K562 (cell line): Measurements from ENCODE around the gene EFHC2. TPM values are rescaled to one million over a fixed set of nuclear protein-coding genes. Genes with fewer than 3 reads are reported as not detected.

Experiments
- ATAC-seq: fragments of 200-7000 bp; cut with Tn5 transposase; 3 replicates; pipeline ENCODE4 v1.9.1; 2020; ENCODE audit warnings: moderate library complexity
- BruUV-seq: library from RNA; stranded (reverse); fragments of 400-500 nt; replicated peaks from 2 replicates; lab custom pipeline; 2021; lab: Mats Ljungman, UMichigan
- CTCF ChIA-PET: fragments of 300-600 bp; formaldehyde crosslinking; extraction: SDS; loops from one replicate; lab custom pipeline; 2021; ENCODE audit warnings: low intra/inter-chr PET ratio; lab: Yijun Ruan, JAX
- POLR2A ChIA-PET: fragments of 300-600, 350-650 bp; sonication (Branson Sonifier 250); formaldehyde crosslinking; extraction: SDS; loops from one replicate; lab custom pipeline; 2021; ENCODE audit warnings: antibody characterized with exemption, inconsistent platforms; lab: Yijun Ruan, JAX
- DNase-seq, 4 experiments: peaks; one replicate each; pipeline versions ENCODE4 v3.0.0 to v3.0.0-alpha.2; 2011 to 2018; ENCODE audit warnings: low spot score in 3 of 4, mixed read lengths in 3 of 4; ENCODE audit errors: extremely low read depth in 1 of 4
- FAIRE-seq: peaks from 2 replicates; lab custom pipeline; 2011; peaks lifted over from hg19 to GRCh38; lab: Jason Lieb, UNC
- H2AFZ ChIP-seq: 2 replicates; pipeline ENCODE4 v1.6.0; 2011; ENCODE audit warnings: low read depth, low read length, control low read depth, inconsistent platforms
- H3K27ac ChIP-seq: fragments of 200-600 bp; 3 replicates; pipeline ENCODE4 v1.8.0; 2011; ENCODE audit warnings: low read depth, mild to moderate bottlenecking, control low read depth, inconsistent platforms, low read length, moderate library complexity, mixed read lengths; ENCODE audit errors: extremely low read depth
- H3K27me3 ChIP-seq, 2 experiments: fragments of 300-600 bp in 1 of 2; 2 replicates in 1 of 2; 3 replicates in 1 of 2; pipeline versions ENCODE4 v1.6.0 to v1.8.0; 2011; ENCODE audit warnings: inconsistent platforms in 2 of 2, low read length in 2 of 2, mild to moderate bottlenecking in 1 of 2, mixed read lengths in 1 of 2, moderate library complexity in 1 of 2; ENCODE audit not compliant: control insufficient read depth in 2 of 2, insufficient read depth in 2 of 2
- H3K36me3 ChIP-seq: fragments of 300-600 bp; 3 replicates; pipeline ENCODE4 v1.8.0; 2011; ENCODE audit warnings: mild to moderate bottlenecking, low read length, inconsistent platforms; ENCODE audit not compliant: control insufficient read depth, insufficient read depth
- H3K4me1 ChIP-seq, 2 experiments: fragments of 200-600 bp in 1 of 2; replicated peaks in 1 of 2; 2 replicates in 1 of 2; 3 replicates in 1 of 2; pipeline versions ENCODE4 v1.5.1 to v1.8.0; 2011; ENCODE audit warnings: inconsistent platforms in 2 of 2, low read length in 2 of 2, mild to moderate bottlenecking in 1 of 2, mixed read lengths in 1 of 2, moderate library complexity in 1 of 2; ENCODE audit not compliant: control insufficient read depth in 2 of 2, insufficient read depth in 2 of 2
- H3K4me2 ChIP-seq: 2 replicates; pipeline ENCODE4 v1.6.1; 2011; ENCODE audit warnings: low read length, control low read depth, inconsistent platforms, mixed read lengths; ENCODE audit not compliant: insufficient read depth
- H3K4me3 ChIP-seq: fragments of 200-600 bp; sonication (generic), shearing (Covaris generic); 2 replicates; pipeline ENCODE4 v1.5.1; 2016; ENCODE audit warnings: control low read depth, inconsistent platforms
- H3K79me2 ChIP-seq: fragments of 200-600 bp; 3 replicates; pipeline ENCODE4 v1.8.0; 2011; ENCODE audit warnings: low read length, inconsistent platforms; ENCODE audit not compliant: control insufficient read depth, insufficient read depth
- H3K9ac ChIP-seq, 2 experiments: 2 replicates each; pipeline versions ENCODE4 v1.6.0 to v1.6.1; 2011; ENCODE audit warnings: low read depth in 2 of 2, low read length in 2 of 2, control low read depth in 1 of 2, inconsistent platforms in 1 of 2, mild to moderate bottlenecking in 1 of 2, mixed read lengths in 1 of 2; ENCODE audit not compliant: insufficient read depth in 1 of 2
- H3K9me1 ChIP-seq: one replicate; pipeline ENCODE4 v1.6.0; 2011; ENCODE audit warnings: inconsistent platforms, mild to moderate bottlenecking, low read length, moderate library complexity; ENCODE audit not compliant: control insufficient read depth, insufficient read depth
- H3K9me3 ChIP-seq: replicated peaks from 2 replicates; pipeline ENCODE4 v1.5.1; 2011; ENCODE audit warnings: low read depth, low read length, inconsistent platforms; ENCODE audit not compliant: control insufficient read depth, insufficient read depth
- H4K20me1 ChIP-seq: replicated peaks from 2 replicates; pipeline ENCODE4 v1.6.1; 2011; ENCODE audit warnings: low read length, inconsistent platforms, mixed read lengths; ENCODE audit not compliant: control insufficient read depth, insufficient read depth
- HOXB6 ChIP-seq: fragments of 250-450 bp; sonication (Bioruptor Pico); IDR thresholded peaks from 2 replicates; pipeline ENCODE4 v1.5.1; 2022; ENCODE audit warnings: mild to moderate bottlenecking, borderline replicate concordance
- MAZ ChIP-seq, 2 experiments: fragments of 450-650 bp in 1 of 2; sonication (generic) in 1 of 2; formaldehyde crosslinking; IDR thresholded peaks in 1 of 2; conservative IDR thresholded peaks in 1 of 2; 2 replicates each; pipeline versions ENCODE4 v1.4.0 to v1.5.0; 2020; ENCODE audit warnings: mild to moderate bottlenecking in 1 of 2, missing genetic modification reagents in 1 of 2
- POLR3A ChIP-seq: IDR thresholded peaks from 2 replicates; pipeline ENCODE4 v1.6.1; 2011; ENCODE audit warnings: borderline replicate concordance, mild to moderate bottlenecking, moderate library complexity; ENCODE audit not compliant: insufficient read length, insufficient read depth; ENCODE audit errors: extremely low read depth
- PYGO2 ChIP-seq: fragments of 450-650 bp; IDR thresholded peaks from 2 replicates; pipeline ENCODE4 v1.6.1; 2016; ENCODE audit warnings: mild to moderate bottlenecking, missing genetic modification characterization, moderate library complexity, missing compliant biosample characterization
- RNF2 ChIP-seq: sonication (generic); IDR thresholded peaks from 2 replicates; pipeline ENCODE4 v1.6.1; 2016
- TRIM24 ChIP-seq, 2 experiments: fragments of 450-650 bp; IDR thresholded peaks; 2 replicates each; pipeline ENCODE4 v1.6.1; 2016
- YBX1 ChIP-seq: fragments of 450-650 bp; IDR thresholded peaks from 2 replicates; pipeline ENCODE4 v1.7.1; 2016; ENCODE audit warnings: mild to moderate bottlenecking
- ZNF165 ChIP-seq: fragments of 250-450 bp; sonication (Bioruptor Pico); IDR thresholded peaks from 2 replicates; pipeline ENCODE4 v1.4.0; 2020; ENCODE audit warnings: borderline replicate concordance
- ZNF232 ChIP-seq: sonication (generic); formaldehyde crosslinking; IDR thresholded peaks from 2 replicates; pipeline ENCODE4 v1.8.0; 2022; ENCODE audit warnings: mild to moderate bottlenecking, missing genetic modification reagents
- WGBS: fragments of 100-300 bp; shearing (Covaris generic); methylation state at CpG from one replicate; pipeline ENCODE4 v1.1.6; 2016; ENCODE audit warnings: low coverage, mixed read lengths; ENCODE audit not compliant: insufficient coverage; ENCODE audit errors: missing lambda C conversion rate; 5-methylcytosine and 5-hydroxymethylcytosine counted together
- in situ Hi-C: fragments of 300-500 bp; cut with MboI; formaldehyde crosslinking; loops from 4 replicates; pipeline ENCODE4 v1.15.0; 2018; ENCODE audit warnings: inconsistent platforms, mixed read lengths
- intact Hi-C: fragments of 100-400 bp; cut with micrococcal nuclease; formaldehyde crosslinking; loops from 2 replicates; pipeline ENCODE4 v1.14.2; 2022
- polyA plus RNA-seq, 8 experiments: library from polyadenylated mRNA; depleted of rRNA in 4 of 8; stranded (reverse) in 5 of 8; unstranded in 3 of 8; fragments of >200 nt; fragmentation: Nextera tagmentation in 2 of 8; fragmentation: Illumina TruSeq in 1 of 8; extraction: Ambion mirVana in 2 of 8; extraction: Trizol in 1 of 8; gene quantifications; 2 replicates each; pipeline versions ENCODE4 v1.2.1 to v1.2.3, GENCODE V29; 2011 to 2014; ENCODE audit warnings: inconsistent platforms in 1 of 8, missing spikeins in 1 of 8
- total RNA-seq, 7 experiments: library from RNA; depleted of rRNA in 6 of 7; stranded (reverse); fragments of >200 nt in 6 of 7; fragmentation: Illumina TruSeq in 2 of 7; extraction: Trizol in 2 of 7; gene quantifications; 2 replicates each; pipeline versions ENCODE4 v1.2.1 to v1.2.3, GENCODE V29; 2011 to 2021; ENCODE audit warnings: low replicate concordance in 1 of 7

Gene EFHC2
- total and polyA plus RNA-seq, 9 of the 15 experiments (the other 6 are each of a cell fraction or from before 2014, with no cell fraction given) = 1.3 to 8.1 (median 3.0) TPM

- BruUV-seq = no TSS peak
- 69% methylated on average over 4 of the region's 4 CpGs for WGBS
These were observed 96.0 kb downstream of the EFHC2 start for GRCh38 chrX:44247468-44247867.

GRCh38 chrX:44246826-44247225 is 96.6 kb downstream of the EFHC2 start:
- Histone ChIP-seq H3K9ac (no peak overlapping the region), H3K27ac (no peak overlapping the region), H3K79me2 (no peaks in the 10 kb centered on the region), H4K20me1 (no peaks in the 10 kb centered on the region), H2AFZ (no peak overlapping the region), H3K36me3 (no peaks in the 10 kb centered on the region), H3K27me3 (no peaks in the 10 kb centered on the region)
- DNase-seq = no peak
- WGBS = 59% methylated on average over 2 of the region's 2 CpGs
- ATAC-seq = no peak
- BruUV-seq = no TSS peak
- POLR2A ChIA-PET = no interaction called here
- TF ChIP-seq YBX1 (no peak), ZNF165 (CRISPR knock-in tag) (no peak), POLR3A (no peak), ZNF232 (CRISPR knock-in tag) (no peak), HOXB6 (no peak)
- TF ChIP-seq, all 486 proteins: peak for 0
- FAIRE-seq = no peak
- H3K4me3 ChIP-seq = no peak overlapping the region
- in situ Hi-C loops (no loop called here), intact Hi-C loops (no loop called here)
- no peak overlapping the region for H3K4me2 ChIP-seq
- no peaks in the 10 kb centered on the region; a peak in 2 of 5 replicates for H3K4me1 ChIP-seq
- H3K9me1 ChIP-seq = no peaks in the 10 kb centered on the region
- no peaks in the 10 kb centered on the region for H3K9me3 ChIP-seq
- CTCF ChIA-PET = no interaction called here

More at GRCh38 chrX:44247468-44247867, 96.0 kb downstream of the EFHC2 start:
- in situ Hi-C loops = no loop called here
- Histone ChIP-seq H3K4me2 (no peak overlapping the region), H3K36me3 (no peaks in the 10 kb centered on the region), H3K4me3 (no peak overlapping the region), H3K9me1 (no peaks in the 10 kb centered on the region), H3K79me2 (no peaks in the 10 kb centered on the region), H3K27me3 (no peaks in the 10 kb centered on the region), H3K27ac (no peak overlapping the region), H3K9me3 (no peaks in the 10 kb centered on the region), H2AFZ (no peak overlapping the region), H3K9ac (no peak overlapping the region), H3K4me1 (no peaks in the 10 kb centered on the region; a peak in 3 of 5 replicates), H4K20me1 (no peaks in the 10 kb centered on the region)
- TF ChIP-seq MAZ (CRISPR knock-in tag; conservative IDR thresholded peaks at IDR 0.05 in 1 of 2, IDR thresholded peaks at IDR 0.05 in 1 of 2) (no peak), PYGO2 (tag) (no peak), RNF2 (no peak), TRIM24 (IDR thresholded peaks at IDR 0.05) (no peak)
- no peak for ATAC-seq
- FAIRE-seq = no peak
- no peak for DNase-seq
- intact Hi-C loops = no loop called here
- ChIA-PET POLR2A (no interaction called here), CTCF (no interaction called here)
